WTC11 (cell line): ENCODE measurements around the gene ANKRD33B. TPM values are rescaled to one million over a fixed set of nuclear protein-coding genes. Genes with fewer than 3 reads are reported as not detected.

Experiments used
- ATAC-seq: fragments of 200-7000 bp; cut with Tn5 transposase; 2 replicates; pipeline ENCODE4 v1.10.0; 2021; ENCODE audit warnings: mild to moderate bottlenecking, moderate library complexity
- CTCF ChIA-PET: fragments of 300-600 bp; sonication (Branson Sonifier 250); formaldehyde crosslinking; loops from one replicate; lab custom pipeline; 2021; ENCODE audit warnings: antibody characterized with exemption; lab: Charles Lee
- POLR2A ChIA-PET: fragments of 350-600 bp; sonication (Branson Sonifier 250); formaldehyde crosslinking; loops from one replicate; lab custom pipeline; 2021; ENCODE audit warnings: antibody characterized with exemption; lab: Charles Lee
- DNase-seq: peaks from one replicate; pipeline ENCODE4 v3.0.0; 2021; ENCODE audit warnings: low spot score
- H3K27ac Mint-ChIP-seq: 2 replicates; pipeline ENCODE4 v1.8.0; 2021; ENCODE audit warnings: mixed read lengths
- H3K27me3 Mint-ChIP-seq: 2 replicates; pipeline ENCODE4 v1.8.0; 2021; ENCODE audit warnings: low read depth, mild to moderate bottlenecking, moderate library complexity, mixed read lengths
- H3K36me3 Mint-ChIP-seq: 2 replicates; pipeline ENCODE4 v1.8.0; 2021; ENCODE audit warnings: mixed read lengths
- H3K4me1 Mint-ChIP-seq: 2 replicates; pipeline ENCODE4 v1.8.0; 2022; ENCODE audit warnings: mixed read lengths
- H3K4me3 Mint-ChIP-seq: 2 replicates; pipeline ENCODE4 v1.8.0; 2021; ENCODE audit warnings: mild to moderate bottlenecking, moderate library complexity, mixed read lengths
- H3K9me3 Mint-ChIP-seq: 2 replicates; pipeline ENCODE4 v1.8.0; 2021; ENCODE audit warnings: mixed read lengths
- AFF4 ChIP-seq: sonication (generic); formaldehyde crosslinking; IDR thresholded peaks from 2 replicates; pipeline ENCODE4 v1.8.1; 2023; ENCODE audit warnings: mild to moderate bottlenecking, missing genetic modification reagents, borderline replicate concordance
- ARID4B ChIP-seq: sonication (generic); formaldehyde crosslinking; IDR thresholded peaks from 2 replicates; pipeline ENCODE4 v1.8.0; 2023; ENCODE audit warnings: missing genetic modification reagents, mild to moderate bottlenecking, borderline replicate concordance
- ATF3 ChIP-seq: sonication (generic); formaldehyde crosslinking; conservative IDR thresholded peaks from 2 replicates; pipeline ENCODE4 v1.8.1; 2022; ENCODE audit warnings: mild to moderate bottlenecking, missing genetic modification reagents
- CDX4 ChIP-seq: fragments of 250-450 bp; sonication (Bioruptor Pico); IDR thresholded peaks from 2 replicates; pipeline ENCODE4 v1.9.0; 2021; ENCODE audit warnings: moderate library complexity, mild to moderate bottlenecking, inconsistent platforms, borderline replicate concordance
- E2F4 ChIP-seq: sonication (generic); formaldehyde crosslinking; IDR thresholded peaks from 2 replicates; pipeline ENCODE4 v1.8.1; 2022; ENCODE audit warnings: low read depth, mild to moderate bottlenecking, moderate library complexity, missing genetic modification reagents, borderline replicate concordance
- E2F5 ChIP-seq: sonication (generic); formaldehyde crosslinking; IDR thresholded peaks from 2 replicates; pipeline ENCODE4 v1.8.1; 2022; ENCODE audit warnings: mild to moderate bottlenecking, moderate library complexity, missing genetic modification reagents
- EMX1 ChIP-seq: fragments of 250-450 bp; sonication (Bioruptor Pico); IDR thresholded peaks from 2 replicates; pipeline ENCODE4 v1.8.0; 2021; ENCODE audit warnings: mild to moderate bottlenecking
- FOXK1 ChIP-seq: sonication (generic); formaldehyde crosslinking; IDR thresholded peaks from 2 replicates; pipeline ENCODE4 v1.8.0; 2022; ENCODE audit warnings: mild to moderate bottlenecking, moderate library complexity, missing genetic modification reagents
- GTF2I ChIP-seq: fragments of 250-450 bp; sonication (Bioruptor Pico); conservative IDR thresholded peaks from 2 replicates; pipeline ENCODE4 v1.4.0; 2021; ENCODE audit warnings: mild to moderate bottlenecking
- IRF1 ChIP-seq: sonication (generic); formaldehyde crosslinking; IDR thresholded peaks from 2 replicates; pipeline ENCODE4 v1.8.0; 2023; ENCODE audit warnings: missing genetic modification reagents
- NR1H2 ChIP-seq: sonication (generic); formaldehyde crosslinking; IDR thresholded peaks from 2 replicates; pipeline ENCODE4 v1.9.0; 2021; ENCODE audit warnings: mild to moderate bottlenecking, moderate library complexity, missing genetic modification reagents
- PRRX2 ChIP-seq: fragments of 250-450 bp; sonication (Bioruptor Pico); IDR thresholded peaks from 2 replicates; pipeline ENCODE4 v1.8.0; 2021; ENCODE audit warnings: mild to moderate bottlenecking
- STAT6 ChIP-seq: sonication (generic); formaldehyde crosslinking; conservative IDR thresholded peaks from 2 replicates; pipeline ENCODE4 v1.8.1; 2023; ENCODE audit warnings: mild to moderate bottlenecking, low read depth, missing genetic modification reagents, moderate library complexity
- TCF7 ChIP-seq: sonication (generic); formaldehyde crosslinking; IDR thresholded peaks from 2 replicates; pipeline ENCODE4 v1.8.0; 2022; ENCODE audit warnings: mild to moderate bottlenecking, low read depth, missing genetic modification reagents, moderate library complexity
- ZBTB21 ChIP-seq: sonication (generic); formaldehyde crosslinking; IDR thresholded peaks from 2 replicates; pipeline ENCODE4 v1.8.1; 2023; ENCODE audit warnings: mild to moderate bottlenecking, missing genetic modification reagents, borderline replicate concordance
- ZNF263 ChIP-seq: sonication (generic); formaldehyde crosslinking; IDR thresholded peaks from 2 replicates; pipeline ENCODE4 v1.8.1; 2022; ENCODE audit warnings: low read depth, mild to moderate bottlenecking, moderate library complexity, missing genetic modification reagents
- total RNA-seq: library from RNA; stranded (reverse); gene quantifications from 3 replicates; pipeline ENCODE4 v1.2.3, GENCODE V29; 2021

The ANKRD33B gene
- total RNA-seq, 1 experiment from 2014 or later = 9.2 TPM

- DNase-seq = no peak
- POLR2A ChIA-PET = no interaction called here
- TF ChIP-seq E2F5 (CRISPR knock-in tag) = no peak
- TF ChIP-seq ZNF263 (CRISPR knock-in tag) = no peak
- no peak for TF ChIP-seq STAT6 (CRISPR knock-in tag)
- no peak for TF ChIP-seq GTF2I (CRISPR knock-in tag)
- TF ChIP-seq ATF3 = no peak
- TF ChIP-seq ARID4B (CRISPR knock-in tag) = no peak
- TF ChIP-seq NR1H2 (CRISPR knock-in tag) = no peak
- TF ChIP-seq PRRX2 = no peak
- no peak for TF ChIP-seq CDX4 (CRISPR knock-in tag)
- H3K27me3 Mint-ChIP-seq = no peaks in the 10 kb centered on the region; the same call in 1 of the 2 replicates
- no peak overlapping the region for H3K4me3 Mint-ChIP-seq
- no peak overlapping the region for H3K27ac Mint-ChIP-seq
- peaks cover 12% of the 10 kb centered on the region for H3K4me1 Mint-ChIP-seq
- H3K36me3 Mint-ChIP-seq = peaks cover 7% of the 10 kb centered on the region
- peaks cover 14% of the 10 kb centered on the region for H3K9me3 Mint-ChIP-seq
- CTCF ChIA-PET = no interaction called here
- no peak for ATAC-seq
Measured at GRCh38 chr5:10621832-10622231, 58.0 kb downstream of the ANKRD33B start.

GRCh38 chr5:10622810-10623209 is 58.9 kb downstream of the ANKRD33B start:
- POLR2A ChIA-PET = no interaction called here
- DNase-seq (no peak), ATAC-seq (no peak)
- CTCF ChIA-PET = no interaction called here
- peaks cover 7% of the 10 kb centered on the region for H3K36me3 Mint-ChIP-seq
- H3K27ac Mint-ChIP-seq = no peak overlapping the region
- no peak overlapping the region for H3K4me3 Mint-ChIP-seq
- H3K4me1 Mint-ChIP-seq = peaks cover 21% of the 10 kb centered on the region
- peaks cover 14% of the 10 kb centered on the region for H3K9me3 Mint-ChIP-seq
- H3K27me3 Mint-ChIP-seq = no peaks in the 10 kb centered on the region; the same call in 1 of the 2 replicates
- TF ChIP-seq AFF4 (CRISPR knock-in tag) = no peak
- TF ChIP-seq FOXK1 = no peak
- no peak for TF ChIP-seq ZBTB21 (CRISPR knock-in tag)
- TF ChIP-seq EMX1 (CRISPR knock-in tag) = no peak
- no peak for TF ChIP-seq IRF1 (CRISPR knock-in tag)
- TF ChIP-seq TCF7 (CRISPR knock-in tag) = no peak
- no peak for TF ChIP-seq E2F4 (CRISPR knock-in tag)
